GM23248 (cell line): ENCODE data around the gene SNTG2. TPM values are rescaled to one million over a fixed set of nuclear protein-coding genes. Genes with fewer than 3 reads are reported as not detected.

Experiments used
- DNase-seq: peaks from one replicate; pipeline ENCODE4 v3.0.0-alpha.2; 2015
- H2AFZ ChIP-seq: fragments of 200-600 bp; sonication (generic); 2 replicates; pipeline ENCODE4 v1.6.1; 2016; ENCODE audit warnings: antibody characterized with exemption
- H3F3A ChIP-seq: fragments of 200-600 bp; sonication (generic); 2 replicates; pipeline ENCODE4 v1.6.1; 2016; ENCODE audit warnings: mild to moderate bottlenecking, antibody characterized with exemption, mixed run types; ENCODE audit not compliant: insufficient read depth
- H3K27ac ChIP-seq: fragments of 200-600 bp; sonication (generic); 2 replicates; pipeline ENCODE4 v1.5.1; 2016; ENCODE audit warnings: mild to moderate bottlenecking
- H3K27me3 ChIP-seq: fragments of 200-600 bp; sonication (generic); replicated peaks from 2 replicates; pipeline ENCODE4 v1.6.1; 2016; ENCODE audit warnings: mild to moderate bottlenecking; ENCODE audit not compliant: insufficient read depth
- H3K36me3 ChIP-seq: fragments of 200-600 bp; sonication (generic); 2 replicates; pipeline ENCODE4 v1.6.1; 2016; ENCODE audit warnings: low read depth, mild to moderate bottlenecking
- H3K4me1 ChIP-seq: fragments of 200-600 bp; sonication (generic); 2 replicates; pipeline ENCODE4 v1.6.1; 2016; ENCODE audit warnings: mild to moderate bottlenecking; ENCODE audit not compliant: insufficient read depth
- H3K4me2 ChIP-seq: fragments of 200-600 bp; sonication (generic); one replicate; pipeline ENCODE4 v1.6.1; 2016; ENCODE audit warnings: mild to moderate bottlenecking; ENCODE audit not compliant: unreplicated experiment
- H3K4me3 ChIP-seq: fragments of 200-600 bp; sonication (generic); 2 replicates; pipeline ENCODE4 v1.5.1; 2016; ENCODE audit warnings: mild to moderate bottlenecking
- H3K79me2 ChIP-seq: fragments of 200-600 bp; sonication (generic); 2 replicates; pipeline ENCODE4 v1.6.1; 2016; ENCODE audit warnings: mild to moderate bottlenecking; ENCODE audit not compliant: insufficient read depth
- H3K9ac ChIP-seq: fragments of 200-600 bp; sonication (generic); 2 replicates; pipeline ENCODE4 v1.6.1; 2016; ENCODE audit warnings: mild to moderate bottlenecking
- H3K9me2 ChIP-seq: fragments of 200-600 bp; sonication (generic); 2 replicates; pipeline ENCODE4 v1.6.1; 2016; ENCODE audit warnings: mixed run types, mild to moderate bottlenecking, moderate library complexity; ENCODE audit not compliant: insufficient read depth
- H3K9me3 ChIP-seq: fragments of 200-600 bp; sonication (generic); one replicate; pipeline ENCODE4 v1.6.1; 2017; ENCODE audit warnings: low read depth
- H4K20me1 ChIP-seq: fragments of 200-600 bp; sonication (generic); 2 replicates; pipeline ENCODE4 v1.6.0; 2016; ENCODE audit not compliant: insufficient read depth
- EZH2 ChIP-seq: fragments of 200-600 bp; sonication (generic); IDR thresholded peaks from 2 replicates; pipeline ENCODE4 v1.6.1; 2018; ENCODE audit warnings: antibody characterized with exemption, mild to moderate bottlenecking; ENCODE audit not compliant: insufficient read depth, poor library complexity, severe bottlenecking
- EZH2phosphoT487 ChIP-seq: fragments of 200-600 bp; sonication (generic); IDR thresholded peaks from 2 replicates; pipeline ENCODE4 v1.6.1; 2018; ENCODE audit warnings: antibody characterized with exemption, moderate library complexity, mild to moderate bottlenecking, low read depth; ENCODE audit not compliant: insufficient read depth
- WGBS, 2 experiments: methylation state at CpG; one replicate each; pipeline ENCODE4 v1.1.6; 2015 to 2017; ENCODE audit warnings: low lambda C conversion rate in 2 of 2, low coverage in 1 of 2; ENCODE audit errors: missing lambda C conversion rate in 2 of 2; 5-methylcytosine and 5-hydroxymethylcytosine counted together
- in situ Hi-C: fragments of 300-500 bp; cut with MboI; formaldehyde crosslinking; loops from 2 replicates; pipeline ENCODE4 v1.15.0; 2020
- polyA plus RNA-seq: library from polyadenylated mRNA; unstranded; fragments of >200 nt; fragmentation: Nextera tagmentation; extraction: Ambion mirVana; gene quantifications from 2 replicates; pipeline ENCODE4 v1.2.1, GENCODE V29; 2016
- total RNA-seq: library from RNA; depleted of rRNA; stranded (reverse); fragments of >200 nt; shearing (Covaris generic); gene quantifications from 2 replicates; pipeline ENCODE4 v1.2.3, GENCODE V29; 2014

SNTG2 gene
- total and polyA plus RNA-seq, 2 experiments from 2014 or later = not detected

DNA sequence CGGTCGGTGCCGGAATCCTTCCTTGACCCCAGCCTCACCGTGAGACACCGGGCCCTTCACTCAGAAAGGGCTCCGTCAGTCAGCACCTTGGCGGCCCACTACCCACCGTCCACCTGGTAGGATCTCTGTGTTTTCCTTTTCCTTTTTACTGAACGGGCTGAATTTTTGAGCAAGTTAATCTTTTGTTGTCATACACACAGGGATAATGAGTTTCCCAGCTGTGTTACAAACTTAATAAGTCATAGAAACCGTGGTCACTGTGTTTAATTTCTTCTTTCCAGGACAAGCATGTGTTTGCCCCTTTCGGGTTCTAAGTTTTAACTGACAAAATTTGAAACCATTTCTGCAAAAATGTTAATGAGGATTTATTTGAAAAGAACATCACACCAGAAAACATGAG is 423.6 kb downstream of the SNTG2 start:
- no peak overlapping the region for H3K27ac ChIP-seq
- 40 to 47% methylated on average over 11 of the region's 11 CpGs for WGBS, 2 experiments
- H3K4me2 ChIP-seq = no peak overlapping the region
- H3F3A ChIP-seq = no peaks in the 10 kb centered on the region
- no peaks in the 10 kb centered on the region for H3K27me3 ChIP-seq
- H3K36me3 ChIP-seq = no peaks in the 10 kb centered on the region
- no peak overlapping the region for H3K4me3 ChIP-seq
- H3K9me3 ChIP-seq = no peaks in the 10 kb centered on the region
- H3K79me2 ChIP-seq = no peaks in the 10 kb centered on the region
- H3K9ac ChIP-seq = no peak overlapping the region
- H3K9me2 ChIP-seq = no peaks in the 10 kb centered on the region
- H4K20me1 ChIP-seq = no peaks in the 10 kb centered on the region
- in situ Hi-C loops = no loop called here
- TF ChIP-seq EZH2phosphoT487 = no peak
- TF ChIP-seq EZH2 = no peak
- no peaks in the 10 kb centered on the region for H3K4me1 ChIP-seq
- no peak overlapping the region for H2AFZ ChIP-seq
- no peak for DNase-seq

DNA sequence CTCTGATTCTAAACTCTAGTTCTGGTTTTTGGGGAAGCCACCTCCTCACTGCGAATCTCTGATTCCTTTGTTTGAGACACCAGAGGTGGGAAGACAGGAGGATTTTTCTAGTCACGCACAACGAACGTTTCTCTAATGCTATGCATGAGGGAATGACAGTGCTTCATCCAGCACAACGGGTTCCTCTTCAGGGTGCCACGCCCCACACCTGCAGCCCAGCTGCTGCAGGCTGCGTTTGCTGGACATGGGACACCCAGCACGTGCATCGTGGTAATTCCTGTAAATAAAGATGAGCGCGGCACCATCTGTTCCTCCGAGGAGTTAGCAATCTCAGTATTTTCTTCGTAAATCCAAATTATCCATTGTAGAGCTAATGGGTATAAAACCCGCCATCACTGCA is 425.1 kb downstream of the SNTG2 start:
- Histone ChIP-seq H3K4me3 (no peak overlapping the region), H4K20me1 (no peaks in the 10 kb centered on the region), H2AFZ (no peak overlapping the region), H3K4me2 (no peak overlapping the region), H3K27ac (no peak overlapping the region), H3F3A (no peaks in the 10 kb centered on the region), H3K79me2 (no peaks in the 10 kb centered on the region), H3K36me3 (no peaks in the 10 kb centered on the region), H3K9me2 (no peaks in the 10 kb centered on the region), H3K9me3 (no peaks in the 10 kb centered on the region), H3K4me1 (no peaks in the 10 kb centered on the region), H3K9ac (no peak overlapping the region), H3K27me3 (no peaks in the 10 kb centered on the region)
- no peak for DNase-seq
- in situ Hi-C loops = no loop called here
- WGBS, 2 experiments = 28 to 30% methylated on average over 14 of the region's 14 CpGs
- TF ChIP-seq EZH2phosphoT487 (no peak), EZH2 (no peak)

DNA sequence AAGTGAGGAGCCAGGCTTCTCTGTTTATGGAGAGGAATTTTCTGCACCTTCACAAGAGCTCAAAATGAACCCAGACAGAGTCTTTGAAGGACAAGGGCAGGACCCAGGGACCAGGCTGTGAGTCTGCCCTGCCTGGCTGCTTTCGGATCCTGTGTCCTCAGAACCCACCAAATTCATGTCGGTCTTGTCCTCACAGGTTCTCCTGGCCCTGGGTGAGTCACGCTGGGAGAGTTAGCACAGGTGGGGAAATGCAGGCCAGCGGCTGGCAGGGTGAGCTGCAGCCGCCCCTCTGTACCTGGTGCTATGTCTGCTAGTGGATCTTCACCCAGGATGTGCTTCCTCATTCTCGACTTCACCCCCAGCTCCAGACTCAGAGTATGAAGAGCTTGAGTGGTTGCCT is 426.8 kb downstream of the SNTG2 start:
- in situ Hi-C loops = no loop called here
- H2AFZ ChIP-seq = no peak overlapping the region
- TF ChIP-seq EZH2phosphoT487 (no peak), EZH2 (no peak)

DNA sequence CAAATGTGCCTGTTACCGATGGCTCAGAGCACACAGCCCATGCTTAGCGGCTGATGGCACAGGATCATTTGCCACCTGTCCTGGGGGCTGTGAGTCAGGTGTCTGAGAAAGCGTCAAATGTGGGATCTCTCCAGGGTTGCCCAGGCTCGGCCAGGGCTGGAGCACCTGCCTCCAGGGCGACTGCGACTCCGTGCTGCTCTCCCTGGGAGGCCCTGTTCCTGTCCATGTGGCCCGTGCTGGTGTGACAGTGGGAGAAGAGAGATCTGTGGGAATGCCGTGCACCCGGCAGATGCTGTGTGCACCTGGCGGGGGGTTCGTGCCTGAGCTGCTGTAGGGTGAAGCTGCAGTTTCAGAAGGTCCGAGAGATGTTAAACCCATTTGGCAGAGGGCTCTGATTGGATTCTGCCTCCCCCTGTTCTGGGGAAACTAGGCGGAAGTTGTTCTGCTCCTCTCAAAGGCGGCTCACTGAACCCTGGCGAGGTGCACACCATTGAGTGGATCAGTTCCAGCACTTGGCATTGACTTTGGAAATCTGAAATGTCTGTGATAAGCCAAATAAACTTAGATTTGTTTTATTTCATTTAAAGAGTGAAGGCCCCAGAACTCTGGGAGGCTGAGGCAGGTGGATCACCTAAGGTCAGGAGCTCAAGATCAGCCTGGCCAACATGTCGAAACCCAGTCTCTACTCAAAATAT is 428.0 kb downstream of the SNTG2 start:
- in situ Hi-C loops = no loop called here
- H3K4me1 ChIP-seq = no peaks in the 10 kb centered on the region
- no peaks in the 10 kb centered on the region for H3K9me2 ChIP-seq
- no peak overlapping the region for H3K27ac ChIP-seq
- H3K4me3 ChIP-seq = no peak overlapping the region
- no peak overlapping the region for H2AFZ ChIP-seq
- no peaks in the 10 kb centered on the region for H3K36me3 ChIP-seq
- H4K20me1 ChIP-seq = no peaks in the 10 kb centered on the region
- no peak for DNase-seq
- H3K9me3 ChIP-seq = no peaks in the 10 kb centered on the region
- no peak for TF ChIP-seq EZH2
- TF ChIP-seq EZH2phosphoT487 = no peak
- H3F3A ChIP-seq = no peaks in the 10 kb centered on the region
- H3K27me3 ChIP-seq = no peaks in the 10 kb centered on the region
- no peak overlapping the region for H3K9ac ChIP-seq
- no peaks in the 10 kb centered on the region for H3K79me2 ChIP-seq
- H3K4me2 ChIP-seq = no peak overlapping the region
- 31 to 38% methylated on average over 13 to 17 of the region's 17 CpGs for WGBS, 2 experiments

More for the DNA sequence above, 426.8 kb downstream of the SNTG2 start:
- whole genome bisulfite sequencing, 2 experiments = 15 to 25% methylated on average over 6 of the region's 6 CpGs
- no peak for DNase-seq
- no peaks in the 10 kb centered on the region for H3F3A ChIP-seq
- H3K27ac ChIP-seq = no peak overlapping the region
- no peaks in the 10 kb centered on the region for H3K9me3 ChIP-seq
- H3K4me3 ChIP-seq = no peak overlapping the region
- H3K36me3 ChIP-seq = no peaks in the 10 kb centered on the region
- H4K20me1 ChIP-seq = no peaks in the 10 kb centered on the region
- no peaks in the 10 kb centered on the region for H3K79me2 ChIP-seq
- H3K9ac ChIP-seq = no peak overlapping the region
- H3K27me3 ChIP-seq = no peaks in the 10 kb centered on the region
- H3K9me2 ChIP-seq = no peaks in the 10 kb centered on the region
- H3K4me1 ChIP-seq = no peaks in the 10 kb centered on the region
- H3K4me2 ChIP-seq = no peak overlapping the region
